AG09319 (cell line): ENCODE data around the gene OR52E1.

Experiments
- DNase-seq: peaks from one replicate; pipeline ENCODE4 v3.0.0-alpha.2; 2010; ENCODE audit warnings: low read depth; ENCODE audit errors: extremely low read depth
- TF ChIP-seq, protein P1 (sequence below): IDR thresholded peaks from 2 replicates; pipeline ENCODE4 v1.5.1; 2011; ENCODE audit warnings: low read depth, mild to moderate bottlenecking, inconsistent platforms, low read length, moderate library complexity

OR52E1 gene

DNA sequence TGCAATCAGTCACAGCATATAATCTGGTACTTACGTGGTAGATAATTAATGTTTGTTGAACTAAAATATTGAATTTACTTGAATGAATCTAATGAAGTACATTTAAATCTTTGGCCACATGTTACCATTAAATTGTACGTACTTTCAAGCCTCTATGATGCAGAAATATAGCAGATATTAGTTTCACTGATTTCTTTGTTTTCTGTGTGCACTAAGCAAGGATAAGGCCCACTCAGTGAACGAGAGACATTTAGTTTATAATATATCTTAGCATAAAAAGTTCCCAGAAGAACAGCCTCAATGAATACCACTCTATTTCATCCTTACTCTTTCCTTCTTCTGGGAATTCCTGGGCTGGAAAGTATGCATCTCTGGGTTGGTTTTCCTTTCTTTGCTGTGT, at the start of gene OR52E1:
OR52E1 (plus strand) TSS at position 301 of the 400 bp plus-strand sequence.
- DNase-seq, result no peak
- TF ChIP-seq, protein P1, sequence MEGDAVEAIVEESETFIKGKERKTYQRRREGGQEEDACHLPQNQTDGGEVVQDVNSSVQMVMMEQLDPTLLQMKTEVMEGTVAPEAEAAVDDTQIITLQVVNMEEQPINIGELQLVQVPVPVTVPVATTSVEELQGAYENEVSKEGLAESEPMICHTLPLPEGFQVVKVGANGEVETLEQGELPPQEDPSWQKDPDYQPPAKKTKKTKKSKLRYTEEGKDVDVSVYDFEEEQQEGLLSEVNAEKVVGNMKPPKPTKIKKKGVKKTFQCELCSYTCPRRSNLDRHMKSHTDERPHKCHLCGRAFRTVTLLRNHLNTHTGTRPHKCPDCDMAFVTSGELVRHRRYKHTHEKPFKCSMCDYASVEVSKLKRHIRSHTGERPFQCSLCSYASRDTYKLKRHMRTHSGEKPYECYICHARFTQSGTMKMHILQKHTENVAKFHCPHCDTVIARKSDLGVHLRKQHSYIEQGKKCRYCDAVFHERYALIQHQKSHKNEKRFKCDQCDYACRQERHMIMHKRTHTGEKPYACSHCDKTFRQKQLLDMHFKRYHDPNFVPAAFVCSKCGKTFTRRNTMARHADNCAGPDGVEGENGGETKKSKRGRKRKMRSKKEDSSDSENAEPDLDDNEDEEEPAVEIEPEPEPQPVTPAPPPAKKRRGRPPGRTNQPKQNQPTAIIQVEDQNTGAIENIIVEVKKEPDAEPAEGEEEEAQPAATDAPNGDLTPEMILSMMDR, result no peak

DNA sequence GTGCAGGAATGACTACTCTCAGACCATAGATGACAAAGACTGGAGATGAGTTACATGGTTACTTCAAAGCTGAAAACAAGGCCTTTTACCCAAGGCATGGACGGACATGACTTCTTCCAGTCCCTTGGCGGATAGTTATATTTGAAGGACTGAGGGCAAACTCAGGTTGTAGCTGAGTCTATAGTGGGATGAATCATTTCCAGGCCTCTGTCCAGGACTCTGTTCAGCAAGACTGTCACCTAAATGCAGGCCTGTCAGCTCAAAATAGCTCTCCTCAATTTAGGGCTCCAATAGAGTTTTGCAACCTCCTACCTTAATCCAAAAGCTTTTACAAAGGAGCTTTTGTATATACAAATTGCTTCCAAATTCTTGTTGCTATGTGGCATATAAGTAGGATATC, 47.4 kb upstream of the OR52E1 start:
- DNase-seq, result no peak
- TF ChIP-seq, protein P1, result no peak

DNA sequence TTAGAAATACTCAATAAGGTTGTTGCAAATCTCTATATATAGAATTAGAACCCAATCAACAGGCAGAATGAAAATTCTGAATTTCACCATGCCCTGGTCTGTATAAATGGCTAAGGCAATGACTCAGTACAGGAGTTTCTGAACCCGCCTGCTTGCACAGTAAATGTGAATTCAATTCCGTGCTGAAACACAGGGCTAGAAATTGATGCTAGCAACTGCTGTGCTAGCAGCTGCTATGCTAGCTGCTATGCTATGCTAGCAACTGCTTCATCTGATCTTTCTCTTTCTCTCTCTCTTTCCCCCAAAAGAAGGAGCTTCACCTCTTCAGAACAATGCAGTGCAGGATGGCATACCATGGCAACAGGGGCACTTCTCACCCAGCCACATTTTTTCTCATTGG, 32.7 kb upstream of the OR52E1 start:
- TF ChIP-seq, protein P1, result no peak
- DNase-seq, result no peak

DNA sequence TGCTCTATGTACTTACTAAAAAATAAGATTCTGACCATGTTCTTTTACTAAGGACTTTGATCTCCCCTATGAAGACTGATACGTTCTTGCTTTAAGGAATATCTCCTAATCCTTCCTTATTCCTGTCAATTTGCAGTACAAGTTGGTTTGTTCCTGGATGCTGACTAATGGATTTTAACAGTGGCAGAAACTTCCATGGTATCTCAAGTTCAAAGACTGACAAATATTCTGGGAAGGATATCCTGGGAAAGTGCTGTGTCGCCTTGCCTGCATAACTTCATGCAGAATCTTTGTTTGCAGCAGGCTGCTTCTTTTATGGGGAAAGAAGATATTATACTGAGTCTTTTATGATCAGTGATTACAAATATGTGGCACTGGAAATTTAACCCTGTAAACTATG, 31.4 kb upstream of the OR52E1 start:
- no peak for DNase-seq
- TF ChIP-seq, protein P1, result no peak

DNA sequence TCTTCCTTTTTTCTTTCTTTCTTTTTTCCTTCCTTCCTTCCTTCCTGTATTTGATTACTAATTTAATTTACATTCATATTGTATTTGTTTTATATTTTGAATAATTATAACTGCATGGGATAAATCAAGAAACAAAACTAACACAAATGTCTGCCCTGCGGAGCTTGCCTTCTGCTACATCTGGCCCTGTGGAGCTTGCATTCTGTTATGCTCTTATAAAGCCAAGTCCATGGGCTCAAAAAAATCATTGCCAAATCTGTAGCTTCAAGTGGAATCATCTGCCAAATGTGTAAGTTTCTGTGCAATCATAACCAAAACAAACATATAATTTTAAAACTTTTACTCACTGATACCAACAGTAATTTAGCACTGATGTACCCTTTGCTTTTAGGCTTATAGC, 31.0 kb upstream of the OR52E1 start:
- TF ChIP-seq, protein P1, result no peak
- DNase-seq, result no peak

DNA sequence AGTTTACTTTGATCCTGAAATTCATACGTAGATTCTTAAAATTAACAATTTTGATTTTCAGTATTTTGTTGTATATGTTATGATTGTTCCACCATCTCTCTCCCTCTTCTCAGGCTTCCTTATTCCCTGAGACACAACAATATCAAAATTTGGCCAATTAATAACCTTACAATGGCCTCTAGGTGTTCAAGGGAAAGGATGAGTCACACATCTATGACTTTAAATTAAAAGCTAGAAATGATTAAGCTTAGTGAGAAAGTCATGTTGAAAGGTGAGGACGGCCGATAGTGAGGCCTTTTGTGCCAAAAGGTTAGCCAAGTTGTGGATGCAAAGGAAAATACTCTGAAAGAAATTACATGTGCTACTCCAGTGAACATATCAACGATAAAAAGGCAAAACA, 28.5 kb upstream of the OR52E1 start:
- TF ChIP-seq, protein P1, result no peak
- DNase-seq, result no peak

DNA sequence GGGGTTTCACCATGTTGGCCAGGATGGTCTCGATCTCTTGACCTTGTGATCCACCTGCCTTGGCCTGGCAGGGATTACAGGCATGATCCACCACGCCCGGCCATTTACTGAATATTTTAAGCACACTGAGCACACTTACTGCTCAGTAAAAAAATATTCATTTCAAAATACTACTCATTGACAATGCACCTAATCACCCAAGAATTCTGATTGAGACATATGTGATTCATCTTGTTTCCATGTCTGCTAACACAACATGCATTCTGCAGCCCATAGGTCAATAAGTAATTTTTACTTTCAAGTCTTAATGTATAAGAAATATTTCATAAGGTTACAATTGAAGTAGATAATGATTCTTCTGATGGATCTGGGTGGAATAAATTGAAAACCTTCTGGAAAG, 27.3 kb upstream of the OR52E1 start:
- DNase-seq, result no peak
- TF ChIP-seq, protein P1, result no peak
